ENCODE data around the gene OSBPL9. TPM values are rescaled to one million over a fixed set of nuclear protein-coding genes. Genes with fewer than 3 reads are reported as not detected.
A peak's percentile ranks its signal among the peaks of the same experiment; 100 is the strongest.

Gene OSBPL9
- total RNA-seq, 4 donors from 2014 or later, result 65.8 to 206 (median 136) TPM

GRCh38 chr1:51791888-51792287 lies 175.0 kb downstream of the OSBPL9 start:
- H3K4me3 ChIP-seq, result no peak overlapping the region
- TF ChIP-seq POLR2A (IDR thresholded peaks at IDR 0.05), result no peak
- H3K27me3 ChIP-seq, result no peaks in the 10 kb centered on the region
- H3K36me3 ChIP-seq, result peaks cover 0 to 89% of the 10 kb centered on the region in 2 donors
- in situ Hi-C loops (cut with MboI; ENCODE audit: low sequenced_read_pairs in 4 of 4) (no loop called here), intact Hi-C loops (cut with DNase I; ENCODE audit: low total_unique reads) (no loop called here)
- no peaks in the 10 kb centered on the region for H3K4me1 ChIP-seq
- no peaks in the 10 kb centered on the region for H3K9me3 ChIP-seq
- no peak for DNase-seq
- H3K27ac ChIP-seq, result peak overlapping the region in 2 of 4 donors; percentile 27 to 47
- peak in 1 of 2 donors; percentile 1 for ATAC-seq

GRCh38 chr1:51792864-51793263 lies 176.0 kb downstream of the OSBPL9 start:
- ATAC-seq, result peak in 1 of 2 donors; percentile 11
- no peak overlapping the region for H3K4me3 ChIP-seq
- H3K27ac ChIP-seq, result peak overlapping the region in 3 of 4 donors; percentile 15 to 61 (median 27)
- in situ Hi-C loops (cut with MboI; ENCODE audit: low sequenced_read_pairs in 4 of 4), result no loop called here
- H3K4me1 ChIP-seq, result no peaks in the 10 kb centered on the region
- H3K9me3 ChIP-seq, result no peaks in the 10 kb centered on the region
- TF ChIP-seq CTCF (IDR thresholded peaks at IDR 0.05 in 4 of 5, conservative IDR thresholded peaks at IDR 0.05 in 1 of 5) (no peak), POLR2A (IDR thresholded peaks at IDR 0.05) (no peak)
- intact Hi-C loops (cut with DNase I; ENCODE audit: low total_unique reads), result no loop called here
- H3K27me3 ChIP-seq, result no peaks in the 10 kb centered on the region
- no peak for DNase-seq
- H3K36me3 ChIP-seq, result peaks cover 0 to 89% of the 10 kb centered on the region in 2 donors

- H3K27ac ChIP-seq, result peak overlapping the region in 3 of 4 donors; percentile 27 to 61 (median 46)
- H3K4me1 ChIP-seq, result peaks cover 0 to 3% of the 10 kb centered on the region in 2 donors
- in situ Hi-C loops (cut with MboI; ENCODE audit: low sequenced_read_pairs in 4 of 4) (no loop called here), intact Hi-C loops (cut with DNase I; ENCODE audit: low total_unique reads) (no loop called here)
- no peak for DNase-seq
- no peak overlapping the region for H3K4me3 ChIP-seq
- H3K36me3 ChIP-seq, result peaks cover 0 to 86% of the 10 kb centered on the region in 2 donors
- no peaks in the 10 kb centered on the region for H3K9me3 ChIP-seq
- TF ChIP-seq CTCF (IDR thresholded peaks at IDR 0.05 in 4 of 5, conservative IDR thresholded peaks at IDR 0.05 in 1 of 5) (no peak), POLR2A (IDR thresholded peaks at IDR 0.05) (no peak)
- no peak for ATAC-seq
- H3K27me3 ChIP-seq, result no peaks in the 10 kb centered on the region
These were observed 177.4 kb downstream of the OSBPL9 start for GRCh38 chr1:51794260-51794659.

GRCh38 chr1:51794868-51795267 lies 178.0 kb downstream of the OSBPL9 start:
- no peak for TF ChIP-seq POLR2A (IDR thresholded peaks at IDR 0.05)
- no peak for TF ChIP-seq CTCF (IDR thresholded peaks at IDR 0.05 in 4 of 5, conservative IDR thresholded peaks at IDR 0.05 in 1 of 5)
- ATAC-seq (no peak), DNase-seq (no peak)
- in situ Hi-C loops (cut with MboI; ENCODE audit: low sequenced_read_pairs in 4 of 4) (no loop called here), intact Hi-C loops (cut with DNase I; ENCODE audit: low total_unique reads) (no loop called here)
- Histone ChIP-seq H3K27me3 (no peaks in the 10 kb centered on the region), H3K4me3 (no peak overlapping the region), H3K9me3 (no peaks in the 10 kb centered on the region), H3K27ac (peak overlapping the region in 3 of 4 donors; percentile 10 to 61 (median 46)), H3K36me3 (peaks cover 0 to 80% of the 10 kb centered on the region in 2 donors), H3K4me1 (peaks cover 0 to 9% of the 10 kb centered on the region in 2 donors)

GRCh38 chr1:51799372-51799771 lies 182.5 kb downstream of the OSBPL9 start:
- ATAC-seq (peak; percentile 10 to 56), DNase-seq (no peak)
- peaks cover 0 to 64% of the 10 kb centered on the region in 2 donors for H3K36me3 ChIP-seq
- no peaks in the 10 kb centered on the region for H3K9me3 ChIP-seq
- intact Hi-C loops (cut with DNase I; ENCODE audit: low total_unique reads), result no loop called here
- no peak overlapping the region for H3K4me3 ChIP-seq
- H3K4me1 ChIP-seq, result peaks cover 0 to 10% of the 10 kb centered on the region in 2 donors
- TF ChIP-seq POLR2A (IDR thresholded peaks at IDR 0.05) (no peak), CTCF (IDR thresholded peaks at IDR 0.05 in 4 of 5, conservative IDR thresholded peaks at IDR 0.05 in 1 of 5) (no peak)
- in situ Hi-C loops (cut with MboI; ENCODE audit: low sequenced_read_pairs in 4 of 4), result no loop called here
- peak overlapping the region; percentile 54 to 66 (median 64) for H3K27ac ChIP-seq
- H3K27me3 ChIP-seq, result no peaks in the 10 kb centered on the region
